Gastrocnemius medialis (tissue), 4 donors: Measurements from ENCODE around the gene RAB3C. TPM values are rescaled to one million over a fixed set of nuclear protein-coding genes. Genes with fewer than 3 reads are reported as not detected.
A peak's percentile ranks its signal among the peaks of the same experiment; 100 is the strongest.

Source experiments
- ATAC-seq, 2 donors: fragments of 150-250 bp; one replicate each; pipeline ENCODE4 v1.9.1; 2016
- DNase-seq, 2 donors: peaks; one replicate each; pipeline ENCODE4 v3.0.0-alpha.2; 2019
- H3K27ac ChIP-seq, 4 donors: fragments of 200-600 bp; sonication (generic); 1 replicate in 1 of 4; 2 replicates in 3 of 4; pipeline ENCODE4 v1.5.1; 2016 to 2018; ENCODE audit warnings: mild to moderate bottlenecking in 2 of 4, moderate library complexity in 1 of 4
- H3K27me3 ChIP-seq, 3 donors: fragments of 200-600 bp; sonication (generic) in 2 of 3; 1 replicate in 1 of 3; 2 replicates in 2 of 3; pipeline versions ENCODE4 v1.5.1 to v1.6.0; 2016 to 2019; ENCODE audit warnings: mild to moderate bottlenecking in 1 of 3, moderate library complexity in 1 of 3
- H3K36me3 ChIP-seq, 2 donors: fragments of 200-600 bp; sonication (generic) in 1 of 2; one replicate each; pipeline ENCODE4 v1.5.1; 2017 to 2018
- H3K4me1 ChIP-seq, 2 donors: fragments of 200-600 bp; sonication (generic) in 1 of 2; one replicate each; pipeline ENCODE4 v1.5.1; 2016 to 2017; ENCODE audit warnings: mild to moderate bottlenecking in 2 of 2
- H3K4me3 ChIP-seq, 4 donors: fragments of 200-600 bp; sonication (generic) in 3 of 4; 1 replicate in 1 of 4; 2 replicates in 3 of 4; pipeline ENCODE4 v1.5.1; 2016 to 2019; ENCODE audit warnings: mild to moderate bottlenecking in 2 of 4
- H3K9me3 ChIP-seq, 3 donors: fragments of 200-600 bp; sonication (generic) in 2 of 3; 1 replicate in 1 of 3; 2 replicates in 2 of 3; pipeline ENCODE4 v1.5.1; 2016 to 2019
- POLR2A ChIP-seq, 2 donors: fragments of 450-650 bp; IDR thresholded peaks; one replicate each; pipeline ENCODE4 v1.6.1; 2017; ENCODE audit warnings: antibody characterized with exemption in 2 of 2, mild to moderate bottlenecking in 2 of 2, moderate library complexity in 2 of 2
- in situ Hi-C, 4 donors: fragments of 200-750 bp; cut with MboI; loops; one replicate each; pipeline versions ENCODE4 v1.15.0 to v1.8.0; 2017; ENCODE audit warnings: low sequenced_read_pairs in 4 of 4
- intact Hi-C: fragments of 100-400 bp; cut with DNase I; formaldehyde crosslinking; loops from one replicate; pipeline ENCODE4 v1.15.1; 2023; ENCODE audit warnings: low total_unique reads
- total RNA-seq, 4 donors: library from RNA; depleted of rRNA; stranded (reverse); fragments of >200 nt; gene quantifications; one replicate each; pipeline versions ENCODE4 v1.1.0 to v1.2.3, GENCODE V29; 2016
- TF ChIP-seq, protein P1 (sequence below), 5 experiments: fragments of 450-650 bp in 3 of 5; fragments of 200-600 bp in 2 of 5; sonication (generic) in 2 of 5; IDR thresholded peaks in 4 of 5; conservative IDR thresholded peaks in 1 of 5; 1 replicate in 4 of 5; 2 replicates in 1 of 5; pipeline ENCODE4 v1.5.1; 2016 to 2019; ENCODE audit warnings: antibody characterized with exemption in 5 of 5, mild to moderate bottlenecking in 3 of 5, moderate library complexity in 3 of 5

The RAB3C gene
- total RNA-seq, 4 donors from 2014 or later: 0.02 to 0.73 (median 0.07) TPM

DNA sequence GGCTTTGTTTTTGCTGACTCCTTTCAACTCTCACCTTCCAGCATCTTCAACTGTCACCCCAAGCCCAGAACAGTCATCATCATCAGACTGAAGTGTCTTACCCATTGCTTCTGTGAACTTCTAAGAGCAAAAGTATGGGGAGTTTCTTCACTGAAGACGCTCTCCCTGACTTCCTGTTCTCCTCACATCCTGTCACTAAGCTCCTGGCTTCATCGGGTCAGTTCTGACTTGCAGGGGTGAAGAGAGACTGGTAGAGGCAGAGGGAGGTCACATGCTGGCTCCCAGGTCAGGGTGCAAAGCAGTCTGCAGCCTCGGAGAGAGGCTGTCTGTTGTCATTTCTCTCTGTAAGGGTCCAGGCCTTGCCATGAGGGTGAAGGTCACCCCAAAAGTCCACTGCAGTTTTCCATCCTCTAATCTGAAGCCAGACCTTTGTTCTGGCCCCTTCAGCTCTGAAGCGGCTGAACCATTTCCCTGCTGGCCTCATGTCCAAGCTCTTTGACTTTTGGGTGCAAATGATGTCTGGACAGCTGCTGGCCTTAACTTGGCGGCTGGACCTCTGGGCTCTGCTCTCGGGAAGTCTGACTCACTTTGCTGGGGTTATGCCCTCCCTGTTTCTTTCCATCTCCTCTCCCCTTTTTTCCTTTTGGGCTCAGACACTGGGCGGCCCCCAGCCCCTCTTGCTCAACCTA lies 305.0 kb downstream of the RAB3C start:
- H3K27me3 ChIP-seq: no peaks in the 10 kb centered on the region
- peak overlapping the region; percentile 30 to 69 (median 52) for H3K27ac ChIP-seq
- ATAC-seq (peak in 1 of 2 donors; percentile 35), DNase-seq (peak; percentile 15 to 63)
- H3K36me3 ChIP-seq: no peaks in the 10 kb centered on the region
- in situ Hi-C loops: loop anchor here in 3 of 4 donors (5.0 to 25.0 kb wide), 6 partner anchors 124 to 899 kb away; no protein-coding TSS in a partner anchor
- H3K4me3 ChIP-seq: no peak overlapping the region
- peaks cover 12 to 21% of the 10 kb centered on the region in 2 donors for H3K4me1 ChIP-seq
- H3K9me3 ChIP-seq: no peaks in the 10 kb centered on the region
- intact Hi-C loops: loop anchor here (2.0 to 5.0 kb wide), 3 partner anchors 79 to 474 kb away; no protein-coding TSS in a partner anchor
- TF ChIP-seq, protein P1, sequence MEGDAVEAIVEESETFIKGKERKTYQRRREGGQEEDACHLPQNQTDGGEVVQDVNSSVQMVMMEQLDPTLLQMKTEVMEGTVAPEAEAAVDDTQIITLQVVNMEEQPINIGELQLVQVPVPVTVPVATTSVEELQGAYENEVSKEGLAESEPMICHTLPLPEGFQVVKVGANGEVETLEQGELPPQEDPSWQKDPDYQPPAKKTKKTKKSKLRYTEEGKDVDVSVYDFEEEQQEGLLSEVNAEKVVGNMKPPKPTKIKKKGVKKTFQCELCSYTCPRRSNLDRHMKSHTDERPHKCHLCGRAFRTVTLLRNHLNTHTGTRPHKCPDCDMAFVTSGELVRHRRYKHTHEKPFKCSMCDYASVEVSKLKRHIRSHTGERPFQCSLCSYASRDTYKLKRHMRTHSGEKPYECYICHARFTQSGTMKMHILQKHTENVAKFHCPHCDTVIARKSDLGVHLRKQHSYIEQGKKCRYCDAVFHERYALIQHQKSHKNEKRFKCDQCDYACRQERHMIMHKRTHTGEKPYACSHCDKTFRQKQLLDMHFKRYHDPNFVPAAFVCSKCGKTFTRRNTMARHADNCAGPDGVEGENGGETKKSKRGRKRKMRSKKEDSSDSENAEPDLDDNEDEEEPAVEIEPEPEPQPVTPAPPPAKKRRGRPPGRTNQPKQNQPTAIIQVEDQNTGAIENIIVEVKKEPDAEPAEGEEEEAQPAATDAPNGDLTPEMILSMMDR (IDR thresholded peaks at IDR 0.05 in 4 of 5, conservative IDR thresholded peaks at IDR 0.05 in 1 of 5): no peak
- TF ChIP-seq POLR2A (IDR thresholded peaks at IDR 0.05): no peak

DNA sequence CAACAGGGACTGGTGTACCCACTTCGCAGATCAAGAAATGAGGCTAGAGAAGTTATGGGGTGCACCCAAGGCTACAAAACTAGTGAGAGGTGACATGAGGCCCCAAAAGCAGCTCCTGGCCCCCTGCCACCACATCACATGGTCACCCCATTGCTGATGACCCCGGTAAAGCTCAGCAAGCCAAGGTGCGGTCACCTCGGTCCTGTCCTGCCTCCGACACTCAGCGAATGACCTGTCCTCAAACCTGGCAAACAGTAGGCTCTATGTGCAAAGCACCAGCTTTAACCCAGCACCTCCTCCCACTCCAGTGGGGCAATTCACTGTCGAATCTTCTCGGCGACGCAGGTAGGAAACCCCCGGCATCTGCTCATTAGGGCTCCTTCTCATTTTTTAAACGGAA lies 307.4 kb downstream of the RAB3C start:
- no peaks in the 10 kb centered on the region for H3K36me3 ChIP-seq
- DNase-seq (no peak), ATAC-seq (no peak)
- in situ Hi-C loops (loop anchor here (10.0 to 25.0 kb wide), 8 partner anchors 115 to 897 kb away; no protein-coding TSS in a partner anchor), intact Hi-C loops (loop anchor here (2.0 to 5.0 kb wide), 3 partner anchors 33 to 487 kb away; no protein-coding TSS in a partner anchor)
- TF ChIP-seq, protein P1 (IDR thresholded peaks at IDR 0.05 in 4 of 5, conservative IDR thresholded peaks at IDR 0.05 in 1 of 5): no peak
- TF ChIP-seq POLR2A (IDR thresholded peaks at IDR 0.05): no peak
- peak overlapping the region; percentile 20 to 58 (median 52) for H3K27ac ChIP-seq
- peaks cover 13 to 21% of the 10 kb centered on the region in 2 donors for H3K4me1 ChIP-seq
- no peaks in the 10 kb centered on the region for H3K27me3 ChIP-seq
- no peak overlapping the region for H3K4me3 ChIP-seq
- no peaks in the 10 kb centered on the region for H3K9me3 ChIP-seq

DNA sequence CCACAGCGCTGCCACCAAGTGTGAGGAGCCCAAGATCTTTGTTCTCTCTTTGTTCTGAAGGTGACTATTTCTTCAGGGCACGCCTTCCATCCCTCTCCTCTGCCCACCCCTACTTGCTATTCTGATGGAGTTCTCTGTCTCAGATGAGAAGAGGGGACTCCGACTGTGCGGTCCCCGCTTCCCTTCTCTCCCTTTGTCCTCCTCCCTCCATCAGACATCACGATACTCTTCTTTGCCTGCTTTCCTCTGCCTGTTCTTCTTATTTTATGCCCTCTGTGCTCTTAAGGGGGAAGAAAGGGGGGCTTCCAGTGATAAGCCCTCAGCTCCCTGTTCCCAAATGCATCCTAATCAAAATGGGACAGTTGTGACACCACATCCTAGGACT lies 307.8 kb downstream of the RAB3C start:
- peak overlapping the region; percentile 20 to 58 (median 52) for H3K27ac ChIP-seq
- in situ Hi-C loops: loop anchor here (10.0 to 25.0 kb wide), 8 partner anchors 114 to 897 kb away; no protein-coding TSS in a partner anchor

DNA sequence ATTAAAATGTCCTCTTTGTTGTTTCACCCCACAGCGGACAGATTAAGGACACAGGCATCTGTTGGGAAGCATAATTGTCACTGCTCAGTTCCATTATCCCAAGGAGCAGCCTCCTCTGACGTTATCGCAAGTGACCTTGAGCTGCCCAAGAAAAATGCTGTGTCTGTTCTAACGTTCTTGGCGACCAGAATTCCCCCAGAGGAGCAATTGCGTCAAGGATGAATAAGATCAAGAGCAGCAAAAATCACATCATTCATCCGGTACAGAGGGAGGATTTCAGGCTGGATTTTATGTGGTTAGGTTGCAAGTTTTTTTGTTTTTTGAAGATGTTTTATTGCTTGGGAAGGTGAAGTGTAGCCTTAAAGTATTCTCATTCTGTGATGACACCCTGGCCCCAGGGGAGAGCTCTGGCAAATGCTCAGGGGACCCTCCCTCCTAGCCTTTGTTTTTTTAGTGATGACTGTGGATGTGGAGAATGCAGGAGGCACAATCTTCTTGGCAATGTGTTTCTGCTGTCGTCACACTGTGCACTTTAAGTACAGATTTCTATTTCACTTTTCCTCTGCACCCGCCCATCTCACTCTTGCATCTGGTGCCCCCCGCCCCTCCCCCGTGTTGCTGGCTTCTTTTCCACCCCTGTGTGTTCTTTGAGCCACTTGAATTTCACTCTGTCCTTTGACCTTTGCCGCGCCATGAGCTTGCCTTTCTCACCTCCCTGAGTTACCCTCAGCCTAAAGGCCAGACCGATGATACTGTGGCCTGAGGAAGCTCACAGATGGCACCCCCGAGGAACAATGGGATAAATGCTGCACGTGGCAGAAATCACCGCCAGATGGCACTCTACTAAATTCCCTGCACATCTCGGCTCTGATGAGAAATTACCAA lies 308.5 kb downstream of the RAB3C start:
- H3K4me1 ChIP-seq: peaks cover 21 to 32% of the 10 kb centered on the region in 2 donors
- peak overlapping the region in 2 of 4 donors; percentile 9 for H3K4me3 ChIP-seq
- no peaks in the 10 kb centered on the region for H3K9me3 ChIP-seq
- peak overlapping the region; percentile 24 to 58 (median 54) for H3K27ac ChIP-seq
- DNase-seq (peak; percentile 29 to 77), ATAC-seq (peak; percentile 45 to 53)
- TF ChIP-seq POLR2A (IDR thresholded peaks at IDR 0.05): no peak
- TF ChIP-seq, protein P1 (IDR thresholded peaks at IDR 0.05 in 4 of 5, conservative IDR thresholded peaks at IDR 0.05 in 1 of 5): peak; percentile 48 to 78 (median 75)
- H3K36me3 ChIP-seq: no peaks in the 10 kb centered on the region
- H3K27me3 ChIP-seq: no peaks in the 10 kb centered on the region
- intact Hi-C loops: loop anchor here (2.0 to 5.0 kb wide), 3 partner anchors 31 to 486 kb away; no protein-coding TSS in a partner anchor
- in situ Hi-C loops: loop anchor here (10.0 to 25.0 kb wide), 8 partner anchors 113 to 896 kb away; no protein-coding TSS in a partner anchor

More for the DNA sequence above, 307.8 kb downstream of the RAB3C start:
- DNase-seq: no peak
- no peak for ATAC-seq
- Histone ChIP-seq H3K4me1 (peaks cover 18 to 26% of the 10 kb centered on the region in 2 donors), H3K9me3 (no peaks in the 10 kb centered on the region), H3K27me3 (no peaks in the 10 kb centered on the region), H3K36me3 (no peaks in the 10 kb centered on the region), H3K4me3 (no peak overlapping the region)
- TF ChIP-seq POLR2A (IDR thresholded peaks at IDR 0.05): no peak
- TF ChIP-seq, protein P1 (IDR thresholded peaks at IDR 0.05 in 4 of 5, conservative IDR thresholded peaks at IDR 0.05 in 1 of 5): no peak
- intact Hi-C loops: loop anchor here (2.0 to 5.0 kb wide), 3 partner anchors 32 to 487 kb away; no protein-coding TSS in a partner anchor
